DMS53 treated with DMSO at 0.1 percent for 48 hours (cell line): ENCODE measurements around the gene RCAN2.
"Not testable (repeated sequence)": the region's sequence is repeated elsewhere in the genome, so short reads cannot be mapped to it uniquely, and the experiment has no call there.

ENCODE experiments used
- DNase-seq: peaks from one replicate; lab custom pipeline; 2025; ENCODE audit not compliant: unreplicated experiment; lab: John Stamatoyannopoulos, UW

RCAN2 gene

DNA sequence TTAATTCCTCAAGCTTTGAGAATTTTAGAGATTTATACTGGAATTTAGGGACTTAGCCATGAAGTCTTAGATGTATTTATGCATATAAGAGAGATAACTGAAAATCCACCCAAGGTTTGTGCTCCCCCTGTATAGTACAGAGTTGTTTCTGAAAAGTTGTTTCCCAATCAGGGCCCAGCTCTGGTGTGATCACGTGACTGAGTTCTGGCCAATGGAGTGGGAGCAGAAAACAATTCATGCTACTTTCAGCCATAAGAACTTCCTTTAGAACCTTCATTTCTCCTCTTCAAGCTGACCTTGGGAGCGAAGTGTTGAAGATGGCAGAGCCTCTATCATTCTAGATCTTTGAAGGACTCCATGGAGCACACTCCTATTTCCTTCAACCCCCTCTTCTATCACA lies 151.0 kb downstream of the RCAN2 start:
- DNase-seq: no peak

DNA sequence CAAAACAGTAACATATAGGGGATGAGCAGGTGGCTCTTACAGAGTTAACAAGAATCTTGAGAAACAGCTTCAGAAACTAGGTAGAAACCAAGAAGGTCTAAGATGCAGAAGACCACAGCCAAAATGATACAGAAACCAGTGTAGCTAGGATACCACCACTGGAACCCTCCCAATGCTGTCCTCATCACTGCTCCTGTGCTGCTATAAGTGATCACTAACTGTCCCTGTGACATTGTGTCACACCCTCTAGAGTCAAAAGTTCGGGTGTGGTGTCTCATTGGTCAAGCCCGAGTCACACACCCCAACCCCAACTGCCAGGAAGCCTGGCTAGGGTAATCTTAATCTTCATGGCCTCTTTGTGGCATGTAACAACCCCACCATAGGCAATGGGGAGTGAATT lies 153.1 kb downstream of the RCAN2 start:
- DNase-seq: no peak

DNA sequence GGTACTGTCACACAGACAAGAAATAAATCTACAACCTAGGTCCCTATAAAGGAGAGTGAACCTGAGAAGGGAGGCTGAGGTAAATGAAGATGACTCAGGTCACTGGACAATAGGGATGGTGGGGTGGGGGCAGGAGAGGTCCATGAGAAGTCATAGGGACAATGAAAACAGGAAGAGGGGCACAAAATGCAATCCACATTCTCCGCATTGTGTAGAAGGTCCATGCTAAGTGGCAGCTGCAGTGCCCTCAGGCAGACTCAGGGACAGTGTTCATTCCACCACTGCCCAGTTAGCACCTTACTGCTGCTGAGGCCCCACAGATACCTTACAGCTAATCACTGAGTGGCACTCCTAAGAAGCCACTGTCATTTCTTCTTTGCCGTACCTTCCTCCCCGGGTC lies 156.8 kb downstream of the RCAN2 start:
- DNase-seq: no peak

DNA sequence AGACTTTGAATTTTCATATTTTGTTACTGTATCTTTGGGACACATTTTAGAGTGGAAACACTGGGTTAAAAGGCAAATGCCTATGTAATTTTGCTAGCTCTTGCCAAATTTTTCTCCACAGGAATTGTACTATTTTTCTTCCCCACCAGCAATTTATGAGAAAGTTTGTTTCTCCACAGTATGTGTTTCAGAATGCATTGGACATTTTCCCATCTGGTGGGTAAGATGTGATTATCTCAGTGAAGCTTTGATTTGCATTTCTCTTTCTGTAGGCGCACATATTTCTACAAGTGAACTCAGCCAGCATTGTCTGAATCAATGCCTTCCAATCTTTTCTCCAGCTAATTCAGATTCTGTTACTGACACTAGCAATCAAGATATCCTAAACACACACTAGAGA lies 157.8 kb downstream of the RCAN2 start:
- DNase-seq: no peak

DNA sequence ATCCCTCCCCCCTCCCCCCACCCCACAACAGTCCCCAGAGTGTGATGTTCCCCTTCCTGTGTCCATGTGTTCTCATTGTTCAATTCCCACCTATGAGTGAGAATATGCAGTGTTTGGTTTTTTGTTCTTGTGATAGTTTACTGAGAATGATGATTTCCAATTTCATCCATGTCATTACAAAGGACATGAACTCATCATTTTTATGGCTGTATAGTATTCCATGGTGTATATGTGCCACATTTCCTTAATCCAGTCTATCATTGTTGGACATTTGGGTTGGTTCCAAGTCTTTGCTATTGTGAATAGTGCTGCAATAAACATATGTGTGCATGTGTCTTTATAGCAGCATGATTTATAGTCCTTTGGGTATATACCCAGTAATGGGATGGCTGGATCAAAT lies 158.8 kb downstream of the RCAN2 start:
- not testable (repeated sequence) for DNase-seq

DNA sequence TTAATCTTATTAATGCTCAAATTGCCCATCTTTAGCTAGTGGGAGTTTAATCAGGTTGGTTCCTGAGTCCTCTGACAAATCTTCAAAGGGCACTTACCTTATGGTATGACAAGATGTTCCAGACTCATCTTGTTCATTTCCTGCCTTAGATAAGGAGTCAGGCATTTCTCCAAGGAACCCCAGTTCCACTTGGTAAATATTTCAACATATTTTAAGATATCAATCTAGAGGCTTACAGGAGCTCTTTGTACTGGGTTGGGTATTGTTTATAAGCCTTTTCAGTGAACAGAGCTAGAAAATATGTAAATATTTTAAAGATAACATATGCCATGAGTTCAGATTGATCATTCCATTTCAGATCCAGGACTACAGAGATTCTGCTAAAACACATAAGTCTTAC lies 159.8 kb downstream of the RCAN2 start:
- DNase-seq: no peak

DNA sequence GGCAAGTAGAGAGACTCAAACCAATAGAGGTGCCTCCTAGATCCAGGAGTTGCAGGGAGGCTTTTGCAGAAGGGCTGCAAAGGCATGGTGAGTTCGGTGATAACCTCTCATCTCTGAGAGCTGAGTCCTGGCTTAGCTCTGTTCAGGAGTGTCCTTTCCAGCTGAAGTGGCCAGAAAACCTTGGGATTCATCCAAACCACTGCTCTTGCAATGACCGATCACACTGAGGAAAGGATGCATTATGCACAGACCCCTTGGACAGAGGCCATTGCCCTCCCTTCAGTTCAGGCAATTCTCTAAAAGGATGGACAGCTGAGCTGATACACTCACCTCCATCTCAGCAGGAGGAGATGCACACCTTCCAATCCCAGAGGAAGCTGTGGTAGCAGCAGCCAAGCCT lies 161.7 kb downstream of the RCAN2 start:
- DNase-seq: no peak

DNA sequence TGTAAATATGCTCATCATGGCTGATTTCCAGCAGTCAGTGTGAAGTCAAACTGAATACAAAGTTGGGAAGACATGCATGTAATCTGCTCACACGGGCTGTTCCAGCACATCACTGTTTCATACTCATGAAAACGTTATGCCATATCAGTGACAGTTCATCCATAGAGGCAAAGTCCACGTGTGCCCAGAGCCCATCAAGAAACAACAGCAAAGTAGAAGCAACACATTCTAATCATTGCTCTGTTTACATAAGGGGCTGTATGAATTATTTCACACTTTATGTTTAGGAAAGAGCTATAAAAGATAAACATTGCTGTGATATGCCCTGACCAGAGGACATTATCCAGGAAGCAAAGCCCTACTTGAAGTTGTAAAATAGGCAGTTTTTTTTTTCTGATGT lies 163.5 kb downstream of the RCAN2 start:
- DNase-seq: no peak

DNA sequence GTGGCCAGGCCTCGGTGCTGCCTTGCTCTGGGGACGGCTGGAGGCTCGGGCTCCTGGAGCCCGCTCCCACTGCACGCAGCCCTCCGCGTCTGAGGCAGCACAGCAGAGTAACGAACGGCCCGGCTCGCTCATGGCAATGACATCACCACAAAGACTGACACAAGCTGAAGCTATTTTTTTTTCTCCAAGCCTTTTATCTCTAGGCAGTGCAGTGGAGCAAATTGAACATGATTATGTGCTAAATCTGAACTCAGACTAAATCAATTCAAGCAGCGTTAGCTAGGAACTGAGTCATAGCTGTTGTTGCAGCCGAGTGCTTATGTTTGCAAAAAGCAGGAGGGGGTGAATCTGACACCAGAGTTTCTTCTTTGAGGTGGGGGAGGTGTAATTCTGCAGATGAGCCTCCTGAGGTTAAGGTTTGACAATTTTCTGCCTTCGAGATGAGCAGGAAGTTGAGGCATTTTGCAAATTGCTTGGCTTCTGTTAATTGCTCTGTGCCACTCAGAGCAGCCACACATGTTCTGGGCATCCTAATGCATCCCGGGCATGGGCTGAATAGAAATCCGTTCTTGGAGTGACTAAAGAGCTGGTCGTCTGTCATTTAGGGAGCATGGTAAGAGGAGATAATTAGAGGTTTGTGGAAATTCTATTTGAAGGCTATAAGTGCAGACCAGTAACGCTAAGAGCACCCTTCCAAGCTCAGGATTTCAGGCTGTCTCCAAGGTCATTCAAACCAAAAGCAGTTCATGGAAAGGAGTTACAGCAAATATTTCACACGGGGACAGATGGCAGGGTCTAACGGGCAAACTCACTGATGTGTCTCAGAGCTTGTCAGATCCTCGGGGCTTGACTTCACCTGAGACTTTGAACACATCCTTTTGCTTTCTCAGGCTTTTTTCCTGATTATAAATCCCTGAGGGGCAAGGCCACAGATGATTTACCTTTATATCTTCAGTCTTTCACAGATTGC lies 165.4 kb downstream of the RCAN2 start:
- no peak for DNase-seq

DNA sequence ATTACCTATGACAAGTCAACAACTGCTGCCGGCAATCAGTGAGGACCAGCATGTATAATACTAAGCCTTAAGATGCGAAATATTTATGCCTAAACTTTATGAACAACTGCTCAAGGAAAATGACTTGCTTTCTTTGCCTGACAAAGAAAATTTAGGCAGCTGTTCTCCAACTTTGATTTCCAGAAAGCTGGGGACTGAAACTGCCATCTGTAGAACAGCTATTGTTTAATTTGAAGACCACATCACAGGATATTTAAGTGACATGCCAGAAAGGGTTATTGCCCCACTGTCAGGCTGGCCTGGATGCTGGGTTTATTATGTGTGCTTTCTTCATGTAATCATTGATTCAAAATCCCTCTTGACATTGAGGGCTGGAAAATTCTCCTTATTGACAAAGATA lies 166.5 kb downstream of the RCAN2 start:
- DNase-seq: no peak

DNA sequence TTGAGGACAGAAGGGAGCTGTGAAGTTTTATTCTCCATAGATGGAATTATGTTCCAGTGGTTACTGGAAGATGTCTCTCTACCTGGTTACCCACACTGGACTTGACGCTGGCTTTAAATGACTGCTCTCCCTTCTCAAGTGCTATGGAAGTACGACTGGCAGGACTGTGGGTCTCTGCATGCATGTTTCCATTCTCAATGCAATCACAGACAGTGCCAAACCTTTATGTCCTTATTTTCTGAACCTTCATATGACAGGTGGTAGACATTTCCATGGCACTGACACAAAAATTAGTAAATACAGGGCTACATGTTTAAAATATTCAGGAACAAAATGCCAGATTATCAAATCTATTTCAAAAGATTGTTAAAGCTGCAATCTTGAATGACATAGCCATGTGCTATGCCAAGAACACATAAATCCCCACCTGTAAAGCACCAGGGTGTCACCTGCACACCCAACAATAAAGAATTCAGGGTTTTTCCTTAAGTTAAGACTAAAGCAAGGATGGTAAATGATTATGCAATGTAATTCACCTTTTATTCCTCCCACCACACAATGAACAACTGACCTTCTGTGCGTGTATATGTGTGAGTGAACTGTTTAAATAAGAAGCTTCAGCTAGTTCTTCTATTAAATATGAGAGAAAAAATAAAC lies 167.2 kb downstream of the RCAN2 start:
- no peak for DNase-seq

DNA sequence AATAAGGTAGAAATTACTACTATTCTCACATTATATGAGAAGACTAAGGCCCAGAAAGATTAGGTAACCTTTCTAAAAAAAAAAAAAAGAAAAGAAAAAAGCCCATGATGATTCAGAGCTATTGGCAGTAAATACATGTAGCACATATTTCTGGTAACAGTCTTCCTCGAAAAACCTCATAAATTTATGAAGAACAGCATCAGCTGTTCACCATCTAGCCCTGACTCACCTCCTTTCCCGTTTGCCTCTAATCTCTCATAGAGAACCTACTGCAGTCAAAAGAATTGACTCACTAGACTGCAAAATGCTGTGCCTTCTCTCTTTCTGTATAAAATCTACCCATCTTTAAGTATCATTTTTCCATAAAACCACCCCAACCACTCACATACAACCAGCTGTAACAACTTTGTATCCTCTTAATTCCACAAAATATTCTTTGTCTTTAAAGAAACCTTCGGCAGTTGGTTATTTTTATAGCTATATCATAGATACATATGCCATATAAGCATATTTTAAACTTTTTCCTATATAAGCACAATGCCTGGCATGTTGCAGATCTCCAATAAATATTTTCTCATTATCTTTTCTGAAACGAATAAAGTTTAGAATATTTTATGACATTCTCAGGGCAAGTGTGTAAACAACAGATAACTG lies 167.8 kb downstream of the RCAN2 start:
- DNase-seq: no peak

DNA sequence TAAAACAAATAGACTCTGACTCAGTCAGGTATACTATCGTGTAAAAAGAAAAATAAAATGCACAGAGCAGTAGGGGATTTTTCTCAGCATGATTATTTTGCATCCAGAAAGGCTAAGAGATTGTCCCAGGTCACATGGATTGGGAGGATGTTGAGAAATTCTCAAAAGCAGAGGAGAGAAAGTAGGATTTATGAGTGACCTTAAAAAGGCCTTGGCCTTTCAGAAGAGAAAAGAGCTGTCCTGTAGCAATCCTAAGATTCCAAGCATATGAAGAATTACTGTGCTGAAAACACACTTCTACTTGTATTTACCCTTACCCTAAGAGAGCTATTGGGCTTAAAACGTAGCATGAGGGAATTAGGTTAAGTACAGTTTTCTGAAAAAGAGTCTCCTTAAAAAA lies 170.7 kb downstream of the RCAN2 start:
- no peak for DNase-seq

DNA sequence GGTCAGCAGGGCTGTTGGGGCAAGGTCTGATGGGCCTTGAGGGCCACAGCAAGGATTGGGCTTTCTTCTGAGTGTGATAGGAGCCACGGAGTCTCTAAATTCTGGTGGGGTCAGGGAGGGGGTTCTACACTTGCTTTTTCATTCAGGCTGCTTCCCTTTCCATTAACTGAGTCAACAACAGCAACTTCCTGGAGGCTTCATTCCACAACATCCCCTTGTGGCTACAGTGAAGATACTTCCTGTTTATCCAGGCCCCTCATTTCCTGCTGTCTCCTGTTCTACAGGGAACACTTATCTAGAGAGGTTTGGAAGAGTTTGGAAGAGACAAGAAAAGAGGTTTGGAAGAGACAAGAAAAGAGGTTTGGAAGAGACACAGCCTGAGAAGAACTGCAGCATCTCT lies 175.7 kb downstream of the RCAN2 start:
- DNase-seq: no peak

DNA sequence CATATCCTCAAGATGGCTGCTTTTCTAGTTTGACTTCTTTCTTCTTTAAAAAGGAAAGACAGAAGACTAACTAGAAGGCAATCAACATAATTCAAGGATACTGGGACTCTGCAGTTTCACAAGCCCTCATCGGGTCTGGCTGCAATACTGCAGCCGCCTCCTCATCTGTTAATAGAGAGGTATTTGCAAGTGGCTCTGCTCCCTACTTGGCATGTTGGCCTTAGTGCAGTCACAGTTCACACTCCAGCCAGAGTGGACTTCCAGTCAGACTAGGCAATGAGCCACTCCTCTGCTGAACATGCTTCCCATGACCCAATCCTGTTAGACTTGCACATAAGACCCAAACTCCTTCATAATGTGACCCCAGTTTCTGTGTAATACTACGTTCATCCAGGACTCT lies 178.6 kb downstream of the RCAN2 start:
- no peak for DNase-seq

DNA sequence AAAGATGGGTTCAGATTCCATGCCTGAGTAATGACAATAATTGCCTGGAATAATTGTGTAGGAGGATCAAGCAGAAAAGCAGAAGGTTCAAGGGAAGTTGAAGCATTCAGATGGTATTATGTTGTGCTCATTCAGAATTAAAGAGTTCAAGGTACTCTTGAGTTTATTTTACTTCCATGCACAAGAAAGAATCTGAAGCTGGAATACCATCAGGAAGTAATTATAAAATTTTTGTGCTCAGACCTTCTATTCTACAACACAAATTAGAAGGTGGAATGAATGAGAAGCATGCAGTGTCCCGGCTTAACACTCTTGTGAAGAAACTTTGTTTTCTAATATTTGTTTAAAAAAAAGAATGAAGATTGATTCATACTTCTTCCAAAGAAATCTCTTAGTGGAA lies 181.1 kb downstream of the RCAN2 start:
- DNase-seq: no peak

DNA sequence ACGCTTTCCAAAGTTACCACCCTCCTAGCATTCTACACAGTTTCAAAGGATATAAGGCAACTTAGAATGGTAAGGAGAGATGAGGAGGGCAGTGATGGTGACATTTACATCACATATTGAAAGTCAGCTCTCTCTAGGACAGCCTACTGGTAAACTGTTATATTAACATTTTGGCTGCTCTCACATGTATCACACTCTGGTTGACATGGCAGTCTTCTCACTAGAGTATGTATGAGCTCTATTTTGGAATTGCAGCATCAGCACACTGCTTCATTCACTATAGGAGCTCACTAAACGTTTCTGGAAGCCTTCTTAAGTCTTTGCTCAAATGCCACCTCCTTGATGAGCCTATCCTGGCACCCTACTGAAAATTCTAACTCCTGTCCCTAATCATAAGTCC lies 184.8 kb downstream of the RCAN2 start:
- DNase-seq: no peak

DNA sequence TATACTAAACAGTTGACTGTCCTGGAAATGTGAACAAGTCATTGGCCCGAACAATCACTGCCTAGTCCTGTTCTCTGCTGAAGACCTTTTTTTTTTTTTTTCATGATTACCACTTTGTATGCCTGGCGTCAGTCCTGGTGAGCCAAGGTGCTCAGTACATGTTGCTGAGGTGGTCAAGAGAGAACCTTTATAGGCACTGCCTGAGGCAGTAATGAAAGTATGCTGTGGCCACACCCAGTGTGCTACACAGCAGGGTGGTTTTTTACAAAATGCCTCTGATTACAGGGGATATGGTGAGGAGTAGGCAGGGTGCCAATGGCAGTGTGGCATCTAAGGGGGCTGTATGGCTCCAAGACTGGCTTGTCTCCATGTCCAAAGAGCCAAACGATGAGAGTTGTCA lies 185.4 kb downstream of the RCAN2 start:
- DNase-seq: no peak

DNA sequence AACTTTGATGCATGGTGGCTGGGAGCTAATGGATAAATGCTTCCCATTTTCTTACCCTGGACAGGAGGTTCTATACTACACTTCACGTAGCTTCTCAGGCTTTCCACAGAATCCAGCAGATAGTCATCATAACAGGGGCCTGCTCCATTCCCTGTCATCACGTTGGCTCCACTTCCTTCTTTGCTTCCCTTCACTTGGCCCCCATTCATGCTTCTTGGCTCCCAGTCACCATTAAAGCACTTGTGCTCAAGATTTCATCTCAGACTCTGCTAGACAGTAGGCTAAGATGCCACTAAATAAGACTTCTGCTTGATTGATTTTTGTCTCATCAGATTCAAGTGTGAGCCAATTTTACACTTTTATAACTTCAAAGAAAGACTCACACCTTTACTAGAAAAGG lies 186.0 kb downstream of the RCAN2 start:
- no peak for DNase-seq

DNA sequence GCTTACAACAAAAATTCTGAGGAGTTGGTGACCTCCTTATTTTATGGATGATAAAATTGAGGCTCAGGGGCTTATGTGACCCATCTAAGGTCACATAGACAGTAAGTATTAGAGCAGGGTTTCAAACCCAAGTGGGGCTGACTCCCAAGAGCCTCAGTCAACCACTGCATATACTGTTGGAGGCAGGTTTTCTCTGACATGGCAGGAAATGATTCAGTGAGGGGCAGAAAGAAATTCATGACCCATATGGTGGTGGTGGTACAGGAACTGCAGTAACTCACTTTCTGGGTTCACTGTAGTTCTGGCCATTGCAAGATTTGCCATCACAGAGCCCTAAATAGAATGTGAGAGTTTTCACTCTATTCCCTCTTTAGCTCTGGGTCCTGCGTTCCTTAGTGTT lies 188.4 kb downstream of the RCAN2 start:
- no peak for DNase-seq

DNA sequence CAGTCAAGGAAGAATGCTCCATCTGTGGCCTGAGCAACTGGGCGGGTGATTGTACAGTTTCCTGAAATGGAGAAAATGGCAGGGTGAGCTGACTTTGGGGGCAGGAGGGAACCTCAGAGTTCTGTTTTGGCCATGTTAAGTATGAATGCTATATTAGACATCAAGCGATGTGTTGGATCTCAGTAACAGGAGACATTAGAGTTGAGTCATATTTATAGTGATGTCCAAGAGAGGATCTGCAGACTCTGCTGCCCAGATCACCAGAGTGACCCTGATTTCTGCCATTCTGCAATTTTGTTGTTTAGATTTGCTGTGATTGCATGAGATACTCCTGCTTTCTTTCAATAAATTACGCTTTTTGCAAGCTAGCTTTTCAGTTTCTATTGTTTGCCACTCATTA lies 189.1 kb downstream of the RCAN2 start:
- DNase-seq: no peak

DNA sequence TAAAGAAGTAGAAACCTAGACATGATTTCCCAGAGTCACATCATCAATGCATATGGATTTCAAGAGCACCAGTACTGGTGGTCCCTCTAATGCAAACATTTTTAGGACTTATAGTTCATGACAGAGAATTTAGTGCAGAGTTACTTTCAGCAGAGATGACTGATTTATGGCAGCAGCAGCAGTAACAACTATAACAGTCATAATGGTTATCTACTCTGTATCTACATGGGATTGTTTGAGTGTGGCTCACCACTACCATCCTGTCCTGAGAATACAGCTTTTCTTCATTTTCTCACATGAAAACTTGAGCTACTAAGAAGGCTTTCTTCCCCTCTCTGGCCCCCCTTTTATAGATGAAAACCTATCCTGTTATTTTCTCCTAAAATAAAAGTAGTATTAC lies 192.0 kb downstream of the RCAN2 start:
- DNase-seq: no peak
